ENCODE results near the gene MANEAL.
"Not testable (repeated sequence)": the region's sequence is repeated elsewhere in the genome, so short reads cannot be mapped to it uniquely, and the experiment has no call there.

MANEAL gene

DNA sequence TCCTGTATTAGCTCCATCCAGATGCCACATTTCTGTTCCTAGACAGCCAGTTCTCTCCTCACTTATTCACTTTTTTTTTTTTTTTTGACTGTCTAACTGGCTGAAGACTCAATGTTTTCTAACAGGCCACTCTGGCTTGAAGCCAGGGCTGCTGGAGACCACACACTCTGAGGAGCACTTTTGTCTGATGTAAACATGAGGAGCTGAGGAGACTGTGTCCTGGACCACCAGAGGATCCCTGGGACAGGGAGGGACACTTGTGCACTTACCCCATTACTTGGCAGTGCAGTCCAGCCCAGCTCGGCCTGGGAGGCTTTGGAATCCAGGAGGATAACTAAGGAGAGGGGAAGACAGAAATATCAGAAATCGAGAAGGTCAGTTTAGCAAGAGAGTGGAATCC is 31.1 kb upstream of the MANEAL start:
- no peaks in the 10 kb centered on the region for H3K36me3 ChIP-seq (ENCODE audit: control insufficient read depth, insufficient read depth, low read length, severe bottlenecking)
- H3K27me3 ChIP-seq (replicated peaks; ENCODE audit: control insufficient read depth, insufficient read depth, low read length): peaks cover 80% of the 10 kb centered on the region
- H3K9ac ChIP-seq (ENCODE audit: low read length): no peak overlapping the region
- no peak overlapping the region for H3K4me3 ChIP-seq (ENCODE audit: low read length)
- no peak for DNase-seq (ENCODE audit: low read depth)
- H3K4me1 ChIP-seq (ENCODE audit: control insufficient read depth, insufficient read depth, low read length): no peaks in the 10 kb centered on the region
- no peaks in the 10 kb centered on the region for H3K9me3 ChIP-seq (ENCODE audit: control insufficient read depth, low read length)

DNA sequence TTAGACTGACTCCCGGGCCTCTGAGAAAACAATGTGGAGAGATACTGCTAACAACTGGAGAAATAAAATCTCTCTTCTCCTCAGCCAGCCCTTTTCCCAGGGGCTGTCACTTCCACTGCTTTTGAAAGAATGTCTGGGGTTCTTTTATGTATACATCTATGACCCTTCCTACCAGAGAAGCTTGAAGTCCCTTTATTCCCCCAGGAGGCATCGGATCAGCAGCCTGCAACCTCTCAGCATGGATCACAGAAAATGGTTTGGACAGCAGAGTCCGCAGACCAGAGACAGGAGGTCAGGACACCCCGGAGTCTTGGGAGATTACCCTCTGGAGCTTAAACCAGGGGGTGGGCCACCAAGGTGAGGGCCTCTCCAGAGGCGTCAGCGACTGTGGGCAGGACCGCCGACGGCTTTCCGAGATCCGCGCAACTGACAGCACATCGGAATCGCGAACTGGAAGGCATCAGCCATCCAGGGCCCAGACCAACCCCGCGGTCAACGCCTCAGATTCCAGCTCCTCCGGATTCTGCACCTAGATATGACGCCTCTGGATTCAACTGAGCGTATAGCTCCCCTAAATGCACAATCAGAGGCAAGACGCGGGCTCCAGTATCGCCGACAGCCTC is 29.7 kb upstream of the MANEAL start:
- Histone ChIP-seq H3K36me3 (ENCODE audit: control insufficient read depth, insufficient read depth, low read length, severe bottlenecking) (no peaks in the 10 kb centered on the region), H3K4me3 (ENCODE audit: low read length) (no peak overlapping the region), H3K4me1 (ENCODE audit: control insufficient read depth, insufficient read depth, low read length) (no peaks in the 10 kb centered on the region), H3K27me3 (replicated peaks; ENCODE audit: control insufficient read depth, insufficient read depth, low read length) (peaks cover 74% of the 10 kb centered on the region), H3K9ac (ENCODE audit: low read length) (no peak overlapping the region), H3K9me3 (ENCODE audit: control insufficient read depth, low read length) (no peaks in the 10 kb centered on the region)
- DNase-seq (ENCODE audit: low read depth): no peak

DNA sequence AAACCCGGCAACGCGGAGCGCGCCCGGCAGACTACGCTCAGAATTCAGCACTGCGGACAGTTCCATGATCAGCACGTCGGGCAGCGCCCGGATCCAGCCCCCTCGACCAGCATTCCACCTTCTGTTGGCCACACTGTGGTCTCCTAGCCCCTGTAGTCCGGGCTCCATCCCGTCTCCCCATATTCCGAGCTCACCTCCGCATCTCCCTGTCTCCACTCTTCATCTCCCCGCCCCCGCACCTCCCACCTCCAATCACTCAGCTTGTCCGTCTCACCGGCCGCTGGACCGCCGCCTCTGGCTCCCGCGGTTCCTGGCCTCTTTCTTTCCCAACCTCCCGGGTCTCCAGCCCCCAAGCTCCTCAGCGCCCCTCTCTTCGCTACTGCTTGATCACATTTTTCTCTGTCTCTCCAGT is 29.2 kb upstream of the MANEAL start:
- Histone ChIP-seq H3K27me3 (replicated peaks; ENCODE audit: control insufficient read depth, insufficient read depth, low read length) (peaks cover 72% of the 10 kb centered on the region), H3K4me3 (ENCODE audit: low read length) (no peak overlapping the region), H3K4me1 (ENCODE audit: control insufficient read depth, insufficient read depth, low read length) (no peaks in the 10 kb centered on the region), H3K36me3 (ENCODE audit: control insufficient read depth, insufficient read depth, low read length, severe bottlenecking) (no peaks in the 10 kb centered on the region), H3K9ac (ENCODE audit: low read length) (no peak overlapping the region), H3K9me3 (ENCODE audit: control insufficient read depth, low read length) (no peaks in the 10 kb centered on the region)
- DNase-seq (ENCODE audit: low read depth): peak; percentile 70

DNA sequence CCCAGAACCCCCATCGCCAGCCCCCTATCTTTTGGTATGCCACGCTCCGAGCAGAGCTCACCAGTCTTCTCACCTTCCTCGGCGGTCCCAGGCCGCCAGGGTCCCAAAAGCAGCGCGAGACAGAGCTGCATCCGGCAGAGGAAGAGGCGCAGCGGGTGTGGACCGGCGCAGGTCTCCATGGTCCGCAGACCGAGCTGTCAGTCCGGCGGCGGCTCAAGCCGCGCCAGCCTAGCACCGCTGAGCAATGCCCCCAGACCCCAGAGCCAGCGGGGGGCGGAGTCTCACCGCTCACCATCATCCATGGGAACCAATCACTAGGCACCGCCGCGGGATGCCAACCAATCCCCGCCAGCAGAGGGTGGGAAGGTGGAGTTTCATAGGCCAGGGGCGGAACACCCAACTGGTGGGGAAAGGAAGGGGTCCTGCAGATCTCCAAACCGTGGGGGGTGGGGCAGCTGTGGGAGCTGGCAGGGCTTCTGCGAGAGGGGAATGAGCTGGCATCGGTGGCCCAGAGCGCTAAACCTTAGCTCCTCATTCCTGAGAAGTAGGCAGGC is 28.7 kb upstream of the MANEAL start, which contains the start of gene EPHA10:
EPHA10 (minus strand) TSS at position 233 of the 554 bp plus-strand sequence; CDS start at position 179, 54 bp downstream.
- H3K27me3 ChIP-seq (replicated peaks; ENCODE audit: control insufficient read depth, insufficient read depth, low read length): peaks cover 71% of the 10 kb centered on the region
- H3K9ac ChIP-seq (ENCODE audit: low read length): no peak within 1 kb of the TSS
- no peak within 1 kb of the TSS for H3K4me3 ChIP-seq (ENCODE audit: low read length)
- no peaks in the 10 kb centered on the region for H3K36me3 ChIP-seq (ENCODE audit: control insufficient read depth, insufficient read depth, low read length, severe bottlenecking)
- H3K9me3 ChIP-seq (ENCODE audit: control insufficient read depth, low read length): no peaks in the 10 kb centered on the region
- DNase-seq (ENCODE audit: low read depth): no peak
- H3K4me1 ChIP-seq (ENCODE audit: control insufficient read depth, insufficient read depth, low read length): no peaks in the 10 kb centered on the region

DNA sequence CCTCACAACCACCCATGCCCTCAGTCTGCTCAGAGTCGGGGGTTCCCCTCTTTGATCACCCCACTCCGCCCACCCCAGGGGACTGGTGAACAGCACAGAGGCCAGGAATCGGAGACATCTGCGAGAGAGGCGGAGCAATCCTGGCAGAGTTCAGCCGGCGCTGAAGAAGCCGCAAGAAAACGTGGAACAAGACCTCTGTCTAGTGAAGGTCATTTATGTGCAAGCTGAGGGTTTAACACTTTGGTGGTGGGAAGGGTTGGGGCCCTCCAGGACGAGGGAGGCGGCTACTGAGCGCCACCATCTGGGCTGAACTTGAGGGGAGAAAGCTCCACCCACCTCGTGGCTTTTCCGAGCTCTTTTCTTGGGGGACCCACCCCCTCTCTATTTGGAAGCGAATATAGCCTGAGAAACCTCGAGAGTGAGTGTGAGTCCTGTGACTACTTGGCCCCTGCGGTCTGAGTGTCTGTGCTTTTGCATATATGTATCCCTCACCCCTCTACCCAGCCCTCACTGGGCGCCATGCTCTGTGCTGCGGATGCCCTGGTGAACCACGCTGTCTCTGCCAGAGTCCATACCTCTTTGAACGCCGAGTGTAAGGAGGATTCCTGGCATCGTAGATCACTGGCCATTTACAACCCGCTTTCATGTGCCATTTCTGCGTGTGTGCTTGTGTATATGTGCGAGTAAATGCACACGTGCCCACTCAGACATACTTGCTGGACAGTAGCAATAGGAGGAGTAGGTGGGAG is 27.6 kb upstream of the MANEAL start:
- Histone ChIP-seq H3K4me3 (ENCODE audit: low read length) (no peak overlapping the region), H3K9ac (ENCODE audit: low read length) (no peak overlapping the region), H3K9me3 (ENCODE audit: control insufficient read depth, low read length) (no peaks in the 10 kb centered on the region), H3K27me3 (replicated peaks; ENCODE audit: control insufficient read depth, insufficient read depth, low read length) (peaks cover 65% of the 10 kb centered on the region), H3K4me1 (ENCODE audit: control insufficient read depth, insufficient read depth, low read length) (no peaks in the 10 kb centered on the region), H3K36me3 (ENCODE audit: control insufficient read depth, insufficient read depth, low read length, severe bottlenecking) (no peaks in the 10 kb centered on the region)
- no peak for DNase-seq (ENCODE audit: low read depth)

DNA sequence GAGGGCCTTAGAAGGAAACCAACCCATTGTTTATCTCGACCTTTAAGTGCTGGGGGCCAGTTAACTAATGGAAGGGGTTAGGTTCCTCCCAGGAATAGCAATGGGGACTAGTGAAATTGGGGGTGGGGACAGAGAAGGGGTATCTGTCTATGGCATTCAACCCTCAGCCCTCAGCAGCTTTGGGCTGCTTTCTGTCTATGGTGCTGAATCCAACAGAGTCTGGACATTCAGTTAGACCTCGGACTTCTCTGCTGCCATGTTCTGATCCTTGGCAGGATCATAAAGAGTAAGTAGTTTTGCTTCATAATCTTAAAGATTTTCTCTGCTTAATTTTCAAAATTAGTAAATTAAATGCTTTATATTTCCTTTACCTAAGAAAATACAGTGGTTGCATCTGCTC is 26.2 kb upstream of the MANEAL start:
- no peaks in the 10 kb centered on the region for H3K36me3 ChIP-seq (ENCODE audit: control insufficient read depth, insufficient read depth, low read length, severe bottlenecking)
- no peak overlapping the region for H3K4me3 ChIP-seq (ENCODE audit: low read length)
- H3K4me1 ChIP-seq (ENCODE audit: control insufficient read depth, insufficient read depth, low read length): no peaks in the 10 kb centered on the region
- H3K27me3 ChIP-seq (replicated peaks; ENCODE audit: control insufficient read depth, insufficient read depth, low read length): peaks cover 55% of the 10 kb centered on the region
- H3K9ac ChIP-seq (ENCODE audit: low read length): no peak overlapping the region
- H3K9me3 ChIP-seq (ENCODE audit: control insufficient read depth, low read length): peaks cover 2% of the 10 kb centered on the region
- DNase-seq (ENCODE audit: low read depth): no peak

DNA sequence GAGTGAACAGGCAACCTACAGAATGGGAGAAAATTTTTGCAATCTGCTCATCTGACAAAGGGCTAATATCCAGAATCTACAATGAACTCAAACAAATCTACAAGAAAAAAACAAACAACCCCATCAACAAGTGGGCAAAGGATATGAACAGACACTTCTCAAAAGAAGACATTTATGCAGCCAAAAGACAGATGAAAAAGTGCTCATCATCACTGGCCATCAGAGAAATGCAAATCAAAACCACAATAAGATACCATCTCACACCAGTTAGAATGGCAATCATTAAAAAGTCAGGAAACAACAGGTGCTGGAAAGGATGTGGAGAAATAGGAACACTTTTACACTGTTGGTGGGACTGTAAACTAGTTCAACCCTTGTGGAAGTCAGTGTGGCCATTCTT is 22.2 kb upstream of the MANEAL start:
- not testable (repeated sequence) for DNase-seq (ENCODE audit: low read depth); H3K4me3 ChIP-seq (ENCODE audit: low read length); H3K36me3 ChIP-seq (ENCODE audit: control insufficient read depth, insufficient read depth, low read length, severe bottlenecking); H3K4me1 ChIP-seq (ENCODE audit: control insufficient read depth, insufficient read depth, low read length); H3K9ac ChIP-seq (ENCODE audit: low read length)
- Histone ChIP-seq H3K9me3 (ENCODE audit: control insufficient read depth, low read length) (peaks cover 14% of the 10 kb centered on the region), H3K27me3 (replicated peaks; ENCODE audit: control insufficient read depth, insufficient read depth, low read length) (peaks cover 18% of the 10 kb centered on the region)

DNA sequence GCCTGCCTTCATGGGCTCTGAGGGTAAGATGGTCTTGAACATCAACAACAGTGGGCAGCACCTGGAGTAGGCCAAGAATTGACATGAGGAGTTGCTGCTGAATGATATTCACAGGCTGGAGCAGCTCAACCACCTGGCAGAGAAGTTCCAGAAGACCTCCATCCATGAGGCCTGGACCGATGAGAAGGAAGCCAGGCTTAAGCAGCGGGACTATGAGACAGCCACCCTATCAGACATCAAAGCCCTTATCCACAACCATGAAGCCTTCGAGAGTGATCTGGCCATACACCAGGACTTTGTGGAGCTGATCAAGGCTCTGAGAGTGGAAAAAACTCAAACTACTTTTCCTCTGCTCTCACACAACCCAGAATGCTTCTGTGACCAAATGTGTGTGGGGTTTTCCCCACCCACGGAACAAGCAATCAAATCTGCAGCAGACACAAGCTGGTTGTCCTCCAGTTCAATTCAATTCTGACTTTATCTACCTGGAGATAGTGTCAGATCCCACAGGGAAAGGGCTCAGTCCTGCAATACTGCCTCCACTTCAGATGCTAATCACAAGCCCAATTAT is 16.6 kb upstream of the MANEAL start:
- Histone ChIP-seq H3K36me3 (ENCODE audit: control insufficient read depth, insufficient read depth, low read length, severe bottlenecking) (no peaks in the 10 kb centered on the region), H3K27me3 (replicated peaks; ENCODE audit: control insufficient read depth, insufficient read depth, low read length) (peaks cover 11% of the 10 kb centered on the region), H3K4me3 (ENCODE audit: low read length) (no peak overlapping the region), H3K9ac (ENCODE audit: low read length) (no peak overlapping the region), H3K9me3 (ENCODE audit: control insufficient read depth, low read length) (peaks cover 14% of the 10 kb centered on the region), H3K4me1 (ENCODE audit: control insufficient read depth, insufficient read depth, low read length) (no peaks in the 10 kb centered on the region)
- DNase-seq (ENCODE audit: low read depth): no peak

DNA sequence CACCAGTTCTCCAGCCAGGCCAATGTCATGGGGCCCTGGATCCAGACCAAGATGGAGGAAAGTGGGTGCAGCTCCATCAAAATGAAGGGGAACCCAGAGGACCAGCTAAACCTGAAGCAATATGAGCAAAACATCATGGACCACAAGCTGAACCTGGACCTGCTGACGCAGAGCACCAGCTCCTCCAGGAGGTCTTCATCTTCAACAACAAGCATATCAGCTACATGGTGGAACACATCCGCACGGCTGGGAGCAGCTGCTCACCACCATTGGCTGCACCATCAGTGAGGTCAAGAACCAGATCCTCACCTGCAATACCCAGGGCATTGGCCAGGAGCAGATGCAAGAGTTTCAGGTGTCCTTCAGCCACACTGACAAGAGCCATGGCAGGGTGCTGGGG is 15.0 kb upstream of the MANEAL start:
- no peak overlapping the region for H3K9ac ChIP-seq (ENCODE audit: low read length)
- H3K36me3 ChIP-seq (ENCODE audit: control insufficient read depth, insufficient read depth, low read length, severe bottlenecking): no peaks in the 10 kb centered on the region
- no peak overlapping the region for H3K4me3 ChIP-seq (ENCODE audit: low read length)
- DNase-seq (ENCODE audit: low read depth): no peak
- H3K27me3 ChIP-seq (replicated peaks; ENCODE audit: control insufficient read depth, insufficient read depth, low read length): peaks cover 11% of the 10 kb centered on the region
- H3K4me1 ChIP-seq (ENCODE audit: control insufficient read depth, insufficient read depth, low read length): no peaks in the 10 kb centered on the region
- H3K9me3 ChIP-seq (ENCODE audit: control insufficient read depth, low read length): peaks cover 7% of the 10 kb centered on the region

DNA sequence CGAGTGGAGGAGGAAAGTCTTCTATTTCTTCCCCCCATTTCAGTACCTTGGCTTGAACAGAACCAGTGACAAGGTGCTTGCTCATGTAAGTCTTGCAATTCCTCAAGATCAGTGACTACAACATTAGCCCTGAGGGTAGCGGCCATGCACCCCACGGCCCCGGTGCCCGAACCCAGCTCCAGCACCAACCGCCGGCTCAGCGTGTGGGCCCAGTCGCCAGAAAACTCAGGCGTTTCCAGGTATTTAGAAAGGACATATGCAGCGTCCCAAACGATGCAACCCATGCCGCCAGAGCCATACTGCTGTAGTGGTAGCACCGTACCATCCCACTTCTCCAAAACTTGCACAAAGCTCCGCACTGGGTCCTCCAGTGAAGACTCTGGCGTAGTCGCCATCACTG is 11.2 kb upstream of the MANEAL start:
- peaks cover 10% of the 10 kb centered on the region for H3K27me3 ChIP-seq (replicated peaks; ENCODE audit: control insufficient read depth, insufficient read depth, low read length)
- H3K9me3 ChIP-seq (ENCODE audit: control insufficient read depth, low read length): no peaks in the 10 kb centered on the region
- H3K4me1 ChIP-seq (ENCODE audit: control insufficient read depth, insufficient read depth, low read length): no peaks in the 10 kb centered on the region
- no peaks in the 10 kb centered on the region for H3K36me3 ChIP-seq (ENCODE audit: control insufficient read depth, insufficient read depth, low read length, severe bottlenecking)
- no peak overlapping the region for H3K4me3 ChIP-seq (ENCODE audit: low read length)
- no peak overlapping the region for H3K9ac ChIP-seq (ENCODE audit: low read length)
- no peak for DNase-seq (ENCODE audit: low read depth)

DNA sequence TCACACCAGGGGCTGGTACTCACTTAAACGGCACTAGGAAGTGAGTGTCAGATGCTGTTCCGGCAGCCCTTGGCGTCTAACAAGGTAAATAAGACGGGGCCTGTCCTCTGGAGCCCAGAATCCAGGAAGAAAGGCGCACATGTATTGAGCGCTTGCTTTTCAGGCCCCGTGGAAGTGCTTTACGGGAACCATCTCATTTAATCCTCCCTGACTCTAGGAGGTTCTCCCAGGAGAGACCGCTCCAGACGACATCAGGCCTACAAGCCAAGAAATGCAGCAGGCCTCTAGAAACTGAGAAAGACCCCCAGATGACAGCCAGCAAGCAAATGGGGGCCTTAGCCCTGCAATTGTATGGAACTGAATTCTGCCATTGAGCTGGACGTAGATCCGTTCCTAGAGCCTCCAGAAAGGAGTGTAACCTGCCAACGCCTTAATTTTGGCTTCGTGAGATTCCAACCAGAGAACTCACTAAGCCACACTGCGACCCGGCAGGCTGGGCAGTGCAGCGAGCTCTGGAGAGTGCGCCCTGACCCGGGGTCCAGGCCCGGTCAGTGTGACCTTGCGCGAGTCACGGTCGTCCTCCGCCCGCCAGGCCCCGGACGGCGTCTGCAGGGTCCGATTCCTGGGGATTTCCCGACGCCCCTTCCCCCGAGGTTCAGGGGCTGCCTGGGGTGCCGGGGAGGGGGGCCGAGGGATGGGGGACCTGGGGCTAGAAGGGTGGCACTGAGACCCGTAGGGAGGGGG is 532 bp upstream of the MANEAL start:
- Histone ChIP-seq H3K36me3 (ENCODE audit: control insufficient read depth, insufficient read depth, low read length, severe bottlenecking) (no peaks in the 10 kb centered on the region), H3K4me1 (ENCODE audit: control insufficient read depth, insufficient read depth, low read length) (no peaks in the 10 kb centered on the region), H3K9ac (ENCODE audit: low read length) (no peak overlapping the region), H3K27me3 (replicated peaks; ENCODE audit: control insufficient read depth, insufficient read depth, low read length) (peaks cover 40% of the 10 kb centered on the region), H3K9me3 (ENCODE audit: control insufficient read depth, low read length) (no peaks in the 10 kb centered on the region), H3K4me3 (ENCODE audit: low read length) (no peak overlapping the region)
- no peak for DNase-seq (ENCODE audit: low read depth)
